NCI-H524 (cell line): ENCODE measurements around the gene PPP1R9A.

ENCODE experiments used
- DNase-seq, 2 experiments: peaks; one replicate each; lab custom pipeline; 2025; lab: John Stamatoyannopoulos, UW

PPP1R9A gene

DNA sequence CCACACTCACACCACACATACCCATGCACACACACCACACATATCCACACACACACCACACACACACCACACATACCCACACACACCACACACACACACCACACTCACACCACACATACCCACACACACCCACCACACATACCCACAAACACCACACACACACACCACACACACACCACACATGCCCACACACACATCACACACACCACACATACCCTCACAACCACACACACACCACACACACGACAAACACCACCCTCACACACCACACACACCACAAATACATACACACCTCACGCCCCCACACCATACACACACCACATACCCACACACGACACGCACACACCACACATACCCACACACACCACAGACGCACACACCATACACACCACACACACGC lies 297.2 kb downstream of the PPP1R9A start:
- DNase-seq = no peak

DNA sequence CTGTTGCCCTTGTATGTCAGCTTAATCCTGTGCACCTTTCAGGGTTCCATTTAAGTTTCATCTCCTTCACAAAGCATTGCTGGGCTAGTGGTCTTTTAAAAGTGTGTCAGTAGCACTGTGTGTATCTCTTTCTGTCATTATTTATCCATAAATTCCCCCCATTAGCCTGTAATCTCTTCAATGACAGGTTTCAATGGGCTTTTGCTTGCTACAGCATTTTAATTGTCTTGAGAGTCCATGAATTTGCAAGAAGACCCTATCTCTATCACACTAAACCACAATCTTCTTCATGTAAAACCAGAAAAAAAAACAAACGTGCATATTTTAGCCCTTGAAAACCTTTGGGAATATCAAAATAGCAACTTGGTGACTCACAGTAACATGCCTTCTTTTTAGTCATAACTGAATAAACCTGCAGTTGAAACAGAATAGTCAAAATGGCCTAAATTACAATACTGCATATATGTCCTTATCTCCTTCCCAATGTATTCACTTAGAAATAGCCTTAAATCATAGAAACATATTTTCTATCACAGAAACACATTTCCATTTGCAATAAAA lies 298.4 kb downstream of the PPP1R9A start:
- DNase-seq = no peak

DNA sequence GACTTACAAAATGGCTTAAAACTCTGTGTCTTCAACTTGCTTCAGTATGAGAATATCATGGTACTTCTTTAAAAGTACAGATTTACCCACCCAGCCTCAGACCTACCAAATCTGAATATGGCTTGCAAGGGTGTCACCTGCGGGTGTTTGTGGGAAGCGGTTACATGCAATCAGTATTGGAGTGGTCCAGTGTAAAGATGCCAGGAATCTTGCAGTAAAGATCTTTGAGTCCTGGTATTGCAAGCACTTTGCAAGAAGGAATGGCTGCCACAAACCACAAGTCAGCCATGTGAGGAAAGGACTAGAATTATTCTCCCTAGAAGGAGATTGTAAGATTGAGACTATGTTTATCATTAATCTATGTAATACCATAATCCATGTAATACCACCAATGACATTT lies 301.9 kb downstream of the PPP1R9A start:
- DNase-seq = no peak

DNA sequence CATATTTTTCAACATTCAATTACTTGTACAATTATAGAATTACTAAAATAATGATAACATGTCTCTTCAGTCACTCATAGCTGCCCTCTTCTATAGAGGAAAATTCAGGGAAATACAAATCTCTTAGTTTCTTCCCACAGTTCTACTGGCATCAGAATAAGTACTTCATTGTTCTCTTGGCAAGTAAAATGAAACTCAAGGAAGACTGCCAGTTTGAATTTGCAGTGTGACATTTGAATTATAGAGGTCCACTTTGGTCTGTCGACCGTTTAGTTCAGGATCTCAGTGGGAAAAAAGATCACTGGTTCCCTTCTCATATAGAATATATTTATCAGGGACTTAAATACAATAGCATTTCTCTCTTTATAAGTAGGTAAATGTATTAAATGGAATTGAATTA lies 302.4 kb downstream of the PPP1R9A start:
- no peak for DNase-seq

DNA sequence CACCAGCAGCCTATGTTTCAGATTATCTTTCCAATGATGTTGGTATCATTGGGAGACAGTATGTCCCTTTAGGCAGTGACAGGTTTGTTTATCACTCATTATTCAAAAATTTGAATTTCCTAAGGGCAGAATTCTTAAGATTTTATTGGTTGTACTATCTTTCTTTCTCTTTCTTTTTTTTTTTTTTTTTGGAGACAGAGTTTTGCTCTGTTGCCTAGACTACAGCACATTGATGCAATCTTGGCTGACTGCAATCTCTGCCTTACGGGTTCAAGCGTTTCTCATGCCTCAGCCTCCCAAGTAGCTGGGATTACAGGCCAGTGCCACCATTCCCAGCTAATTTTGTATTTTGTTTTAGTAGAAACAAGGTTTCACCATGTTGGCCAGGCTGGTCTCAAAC lies 305.8 kb downstream of the PPP1R9A start:
- DNase-seq = no peak

DNA sequence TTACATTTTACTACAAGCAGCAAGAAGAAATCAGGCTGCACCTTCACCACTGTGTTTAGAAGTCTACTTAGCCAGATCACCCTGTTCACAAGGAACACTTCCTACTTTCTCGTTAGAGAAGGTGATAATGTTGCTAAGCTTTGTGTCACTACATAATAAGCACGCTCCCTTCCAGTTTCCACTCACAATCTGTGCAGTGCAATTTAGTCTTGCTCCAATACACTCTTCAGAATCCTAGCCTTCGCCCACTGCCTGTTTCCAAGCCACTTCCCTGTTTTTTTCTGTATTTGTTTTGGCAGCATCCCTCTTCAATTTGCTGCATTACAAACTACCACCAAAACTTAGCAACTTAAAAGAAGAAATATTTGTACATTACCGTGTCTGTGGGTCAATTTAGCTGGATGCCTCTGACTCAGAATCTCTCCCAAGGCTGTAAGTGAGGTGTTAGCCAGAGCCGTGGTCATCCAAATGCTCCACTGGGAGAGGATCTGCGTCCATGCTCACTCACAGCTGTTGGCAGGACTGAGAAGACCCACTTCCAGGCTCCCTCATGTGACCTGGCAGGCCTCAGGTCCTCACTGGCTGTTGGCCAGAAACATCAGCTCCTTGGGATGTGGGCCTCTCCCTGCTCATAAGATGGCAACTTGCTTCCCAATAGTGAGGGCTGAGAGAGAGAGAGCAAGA lies 306.6 kb downstream of the PPP1R9A start:
- no peak for DNase-seq

DNA sequence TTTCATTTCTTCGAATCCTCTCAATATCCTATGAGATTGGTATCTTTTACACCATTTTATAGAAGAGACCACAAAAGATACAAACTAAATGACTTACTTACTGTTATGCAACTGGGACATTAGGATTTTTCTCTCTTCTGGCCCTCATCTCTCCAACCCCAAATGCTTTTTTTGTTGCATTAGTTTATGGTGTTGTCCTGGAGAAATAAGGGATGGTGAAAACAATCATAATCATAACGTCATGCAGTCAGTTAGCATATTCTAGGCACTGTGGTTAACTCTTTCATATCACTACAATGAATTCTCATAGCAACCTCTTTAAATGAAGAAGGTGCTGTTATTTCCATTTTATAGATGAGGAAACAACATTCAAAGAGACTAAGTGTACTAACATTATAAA lies 312.3 kb downstream of the PPP1R9A start:
- no peak for DNase-seq

DNA sequence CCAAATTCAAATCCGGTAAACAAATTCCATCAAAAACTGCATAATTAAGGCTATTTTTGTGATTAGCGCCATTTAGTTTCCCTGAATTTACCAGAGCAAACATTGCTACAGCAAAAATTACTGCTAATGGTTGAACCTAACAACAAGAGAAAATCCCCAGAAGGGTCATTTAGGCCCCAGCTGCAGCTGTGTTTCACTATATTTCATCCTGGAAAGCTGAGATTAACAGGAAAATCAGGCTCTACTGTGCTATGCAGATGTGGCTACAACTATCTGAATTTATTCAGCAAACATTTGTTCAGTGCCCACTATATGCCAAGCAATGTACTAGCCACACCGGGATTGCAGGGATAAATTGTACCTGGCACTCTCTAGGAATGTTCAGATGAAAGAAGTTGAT lies 312.9 kb downstream of the PPP1R9A start:
- DNase-seq = no peak

DNA sequence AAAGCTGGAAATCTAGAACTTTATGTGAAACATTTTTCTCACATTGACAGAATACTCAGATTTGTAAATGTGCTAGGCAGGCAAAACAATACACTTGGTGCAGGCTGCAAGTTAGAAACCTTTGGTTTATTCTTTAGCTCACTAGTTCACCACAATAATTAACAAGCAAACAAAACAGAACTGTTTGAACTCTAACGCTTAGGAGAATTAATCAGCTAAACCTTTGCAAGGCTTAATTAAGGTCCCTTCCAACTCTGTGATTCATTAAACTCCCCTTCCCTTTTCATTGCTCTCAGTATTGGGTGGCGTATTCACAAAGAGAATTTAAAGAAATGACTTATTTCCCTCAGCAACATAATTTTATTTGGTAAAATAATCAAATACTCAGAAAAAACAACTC lies 317.9 kb downstream of the PPP1R9A start:
- DNase-seq = no peak

DNA sequence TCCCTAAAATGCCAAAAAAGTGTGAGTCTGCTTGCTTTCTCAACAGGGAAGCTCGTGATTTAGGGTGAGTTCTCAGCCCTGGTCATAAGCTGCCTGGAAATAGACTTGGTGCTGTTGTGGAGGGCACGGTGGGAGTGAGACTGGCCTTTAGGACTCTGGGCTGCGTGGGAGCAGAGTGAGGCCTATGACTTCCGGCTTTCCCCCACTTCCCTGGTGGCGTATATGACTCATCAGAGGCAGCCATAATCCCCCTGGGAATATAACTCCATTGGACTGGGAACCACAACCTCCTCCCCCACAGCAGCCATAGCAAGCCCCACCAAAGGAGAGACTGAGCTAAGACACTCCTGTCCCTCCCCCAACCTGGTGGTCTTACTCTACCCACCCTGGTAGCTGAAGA lies 321.9 kb downstream of the PPP1R9A start:
- DNase-seq = no peak

DNA sequence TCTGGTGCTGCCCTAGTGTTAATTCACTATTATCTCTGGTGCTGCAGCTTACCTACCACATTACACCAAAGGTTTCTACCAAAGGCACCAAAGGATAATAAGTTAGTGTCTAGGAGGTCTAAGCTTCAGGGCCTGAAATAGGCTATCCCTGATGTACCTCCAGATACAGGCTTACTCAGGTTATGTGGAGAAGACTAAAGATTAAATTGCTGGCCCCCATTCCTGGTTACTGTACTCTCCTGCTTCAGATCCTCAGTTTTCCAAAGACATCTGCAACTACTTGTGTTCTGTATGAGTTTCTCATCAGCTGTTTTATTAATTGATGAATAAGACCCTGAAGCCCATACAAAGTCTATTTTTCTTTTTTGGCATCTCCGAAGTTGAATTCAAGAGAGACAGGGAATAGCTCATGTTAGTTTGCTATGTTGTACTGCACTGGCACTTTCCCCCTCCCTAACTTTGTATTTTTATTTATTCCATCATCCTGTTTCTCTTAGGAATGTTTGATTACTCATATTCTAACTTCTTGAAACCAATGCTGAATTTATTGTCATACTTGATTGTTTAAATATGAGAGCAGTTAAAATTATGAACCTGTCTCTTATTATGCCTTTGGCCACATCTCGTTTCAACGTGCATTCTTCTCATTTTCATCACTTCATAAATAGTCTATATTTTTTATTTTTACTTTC lies 331.0 kb downstream of the PPP1R9A start:
- no peak for DNase-seq

DNA sequence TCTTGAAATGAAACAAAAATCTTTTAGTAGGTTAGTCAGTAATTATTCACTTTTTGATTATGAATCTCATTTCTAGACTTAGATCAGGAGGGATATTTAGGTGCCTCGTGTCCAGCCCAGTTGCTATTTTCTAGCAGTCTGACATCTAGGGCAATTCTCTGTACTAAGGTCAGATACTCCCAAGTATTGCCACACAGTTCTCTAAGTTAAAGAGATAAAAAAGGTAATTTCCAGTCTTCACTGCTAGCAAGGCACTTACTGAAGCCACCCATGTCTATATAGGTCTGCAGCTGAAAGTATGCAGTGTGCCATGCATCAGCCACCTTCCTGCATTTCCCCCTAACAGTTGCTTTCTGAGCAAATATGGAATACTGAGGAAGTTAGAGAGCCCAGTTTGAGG lies 333.5 kb downstream of the PPP1R9A start:
- no peak for DNase-seq

DNA sequence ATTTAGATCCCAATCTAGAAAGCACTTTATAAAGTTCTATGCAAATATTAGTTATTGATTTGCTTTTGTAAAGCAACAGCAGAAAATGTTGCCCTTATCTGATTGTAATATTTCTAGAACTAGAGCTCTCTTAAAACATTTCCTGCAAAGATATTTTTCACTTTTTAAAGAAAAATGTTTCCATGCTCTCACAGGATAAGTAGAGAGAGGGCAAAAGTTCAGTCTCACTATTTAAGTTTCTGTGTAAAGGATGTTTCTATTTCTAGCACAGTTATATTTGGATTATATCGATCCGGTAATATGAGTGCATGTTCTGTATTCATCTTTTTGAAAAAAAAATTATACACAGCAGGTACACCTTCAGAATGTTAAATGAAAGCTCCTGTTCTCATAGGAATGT lies 334.9 kb downstream of the PPP1R9A start:
- DNase-seq = no peak

DNA sequence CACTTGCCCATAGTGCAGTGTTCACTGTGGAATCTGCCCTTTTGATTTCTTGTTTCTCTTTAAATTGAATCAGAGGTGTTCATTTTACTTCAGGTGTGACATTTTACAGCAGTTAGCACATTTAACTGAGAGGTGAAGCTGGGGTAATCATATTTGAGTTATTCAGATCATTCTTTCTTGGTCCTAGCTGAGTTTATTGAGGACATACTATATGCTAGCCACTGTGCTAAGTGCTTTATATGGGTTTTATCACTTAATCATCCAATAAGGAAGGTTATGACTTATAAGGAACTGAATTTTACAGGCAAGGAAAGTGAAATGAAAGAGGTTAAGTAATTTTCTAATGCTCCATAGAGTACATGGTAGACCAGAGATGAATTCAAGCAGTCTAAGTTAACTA lies 337.2 kb downstream of the PPP1R9A start:
- DNase-seq = no peak

DNA sequence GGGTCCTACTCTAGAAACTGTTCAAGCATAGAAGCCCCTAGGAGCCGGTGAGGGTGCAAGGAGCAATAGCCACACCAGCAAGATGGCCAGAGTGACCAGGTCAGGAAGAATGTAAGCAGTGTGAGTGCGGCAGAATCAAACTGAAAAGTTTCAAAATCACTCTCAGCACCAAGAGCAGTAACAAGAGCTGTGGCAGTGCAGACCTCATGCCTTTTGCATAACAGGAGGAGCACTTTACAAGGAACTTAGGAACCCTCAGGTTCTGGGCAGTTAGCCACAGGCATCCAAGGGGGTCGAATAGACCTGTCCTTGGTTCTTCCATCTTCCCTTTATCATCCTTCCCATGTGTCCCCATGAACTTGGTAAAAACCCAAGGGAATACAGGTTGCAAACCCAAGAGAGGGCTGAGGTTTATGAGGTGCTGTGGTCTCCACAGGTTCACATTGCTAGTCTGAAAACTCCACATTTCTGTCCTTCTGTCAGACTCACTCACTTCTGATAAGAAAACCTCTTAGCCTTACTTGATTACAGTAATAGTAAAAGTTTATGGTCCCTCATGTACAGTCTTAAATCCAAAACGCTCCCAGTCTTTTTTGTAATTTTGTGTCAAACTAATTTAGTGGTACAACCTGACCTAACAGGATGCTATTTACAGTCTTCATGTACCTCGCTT lies 338.6 kb downstream of the PPP1R9A start:
- DNase-seq = no peak

DNA sequence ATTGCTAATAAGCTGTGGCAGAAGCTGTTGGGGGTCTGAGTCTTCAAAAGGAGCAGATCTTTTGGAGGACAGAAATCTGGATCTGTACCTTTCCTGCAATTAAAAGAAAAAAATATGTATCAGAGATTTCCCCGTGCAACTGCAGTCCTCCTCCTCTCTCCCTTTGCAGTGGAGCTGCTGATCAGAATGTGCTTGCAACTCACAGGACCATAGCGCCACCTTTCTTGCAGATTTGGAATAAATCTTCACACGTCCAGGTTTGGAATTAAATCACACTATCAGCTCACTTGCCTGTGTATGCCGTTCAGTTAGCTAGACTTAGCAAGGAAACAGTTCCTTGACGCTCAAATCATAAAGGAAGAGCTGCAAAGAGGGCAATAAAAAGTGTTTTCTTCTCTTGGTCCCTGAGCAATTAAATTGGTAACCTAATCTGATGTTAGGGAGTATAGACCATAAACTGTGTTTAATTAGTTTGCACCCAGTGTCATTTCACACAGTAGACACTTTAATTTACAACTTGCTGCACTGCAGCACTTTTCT lies 339.5 kb downstream of the PPP1R9A start:
- DNase-seq = peak; percentile 37 to 72

DNA sequence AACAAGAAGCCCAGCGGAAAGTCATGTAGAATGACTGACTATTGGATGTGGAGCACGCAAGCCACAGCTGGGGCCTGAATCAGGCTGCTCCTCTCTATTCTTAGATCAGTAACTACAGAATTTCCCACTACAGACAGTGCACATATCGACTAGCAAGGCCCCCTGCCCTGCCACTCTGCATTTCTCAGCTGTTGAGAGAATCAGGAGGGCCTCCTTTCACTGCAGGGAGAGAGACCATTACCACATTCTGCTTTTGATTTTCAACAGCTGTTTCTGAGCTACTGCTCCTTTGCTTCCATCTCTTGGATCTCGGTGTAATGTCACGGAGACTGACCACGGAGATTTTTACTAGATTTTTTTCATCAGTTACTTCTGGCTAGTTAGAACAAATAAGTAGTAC lies 343.2 kb downstream of the PPP1R9A start:
- no peak for DNase-seq

DNA sequence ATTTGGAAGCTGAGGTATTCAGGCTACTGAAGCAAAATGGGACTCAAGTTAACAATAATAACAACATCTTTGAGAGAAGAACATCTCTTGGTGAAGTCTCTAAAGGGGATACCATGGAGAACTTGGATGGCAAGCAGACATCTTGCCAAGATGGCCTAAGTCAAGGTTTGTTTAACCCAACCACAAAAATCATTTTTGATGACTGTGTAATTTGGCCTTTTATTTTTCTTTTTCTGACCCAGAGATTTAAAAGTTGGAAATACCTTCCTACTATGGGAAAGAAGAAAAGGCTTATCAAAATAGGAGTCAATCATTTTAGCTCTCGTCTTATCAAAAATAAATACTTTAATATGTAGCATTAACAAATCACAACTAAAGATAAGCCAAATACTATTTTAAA lies 344.6 kb downstream of the PPP1R9A start:
- no peak for DNase-seq

DNA sequence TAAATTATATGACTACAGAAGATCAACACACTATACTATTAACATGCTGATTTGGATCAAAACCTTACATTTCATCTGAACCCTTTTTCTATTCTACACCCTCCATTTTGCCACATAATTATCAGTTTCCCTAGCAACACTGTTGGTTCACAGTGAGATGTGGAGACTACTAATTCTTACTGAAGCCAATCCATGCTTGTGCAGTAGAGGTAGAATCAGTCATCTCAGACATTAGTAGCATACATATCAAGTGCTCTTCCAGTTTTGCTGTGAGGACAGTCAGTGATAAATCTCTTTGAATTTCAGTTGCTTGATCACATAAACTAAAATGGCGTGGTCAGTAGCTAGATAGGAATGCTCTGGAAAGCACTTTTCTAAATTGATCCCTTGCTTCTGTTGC lies 346.6 kb downstream of the PPP1R9A start:
- DNase-seq = no peak

DNA sequence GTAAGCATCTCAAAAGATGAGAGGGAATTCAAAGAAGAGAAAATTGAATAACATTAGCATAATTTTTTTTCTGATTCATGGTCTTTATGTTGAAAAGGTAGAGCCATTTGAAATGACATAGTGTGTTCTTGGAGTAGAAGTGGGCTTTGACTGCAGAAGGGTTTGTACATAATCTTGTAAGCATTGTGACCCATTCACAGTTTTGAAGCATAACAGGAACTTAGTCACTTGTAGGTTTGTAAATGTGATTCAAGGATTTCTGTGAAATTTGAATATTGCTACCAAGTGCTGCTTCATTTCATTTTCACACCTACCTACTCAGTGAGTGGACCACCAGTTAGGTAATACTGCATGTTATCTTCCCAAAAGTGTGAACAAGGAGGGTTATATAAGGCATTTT lies 348.3 kb downstream of the PPP1R9A start:
- DNase-seq = no peak

DNA sequence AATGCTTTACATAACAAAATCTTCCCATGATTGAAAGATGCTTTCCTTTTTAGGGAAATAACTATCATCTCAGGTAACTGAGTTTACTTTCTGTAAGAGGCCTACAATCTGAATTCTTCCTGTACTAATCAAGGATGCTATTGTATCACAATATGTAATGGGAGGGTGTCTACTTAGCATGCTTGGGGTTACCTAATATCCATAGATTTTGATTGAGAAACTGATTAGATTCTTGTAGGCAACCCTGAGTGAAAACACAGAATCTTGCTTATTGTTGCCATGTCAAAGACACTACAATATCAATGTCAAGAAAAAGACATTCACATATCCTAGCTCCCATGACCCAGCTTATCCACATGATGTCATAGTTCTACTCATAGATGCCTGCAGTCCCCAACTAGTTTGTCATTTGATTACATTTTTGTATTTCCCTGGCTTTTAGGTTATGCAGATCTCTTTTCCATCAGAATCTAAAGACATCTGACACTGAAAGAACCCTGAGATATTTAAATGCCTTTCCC lies 354.6 kb downstream of the PPP1R9A start:
- no peak for DNase-seq

DNA sequence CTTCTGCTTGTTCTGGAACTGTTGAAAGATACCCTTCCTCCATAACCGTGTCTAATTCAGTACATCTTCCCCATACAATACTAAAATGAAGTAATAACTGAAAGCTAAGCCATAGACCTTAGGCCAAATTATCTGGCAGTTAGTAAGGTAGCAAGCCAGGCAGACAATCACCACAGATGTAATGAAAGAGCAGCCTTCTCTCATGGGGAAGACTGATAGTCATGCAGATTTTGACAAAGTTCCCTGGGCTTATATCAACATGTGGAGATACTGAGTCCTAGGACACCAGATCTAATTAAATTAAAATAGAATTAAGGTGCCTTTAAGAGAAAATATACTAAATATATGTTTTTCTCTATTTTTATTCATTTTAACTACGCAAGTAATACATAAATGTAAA lies 355.5 kb downstream of the PPP1R9A start:
- DNase-seq = no peak
